ENCODE measurements around the gene TSPAN16.

- TF ChIP-seq, protein P1, sequence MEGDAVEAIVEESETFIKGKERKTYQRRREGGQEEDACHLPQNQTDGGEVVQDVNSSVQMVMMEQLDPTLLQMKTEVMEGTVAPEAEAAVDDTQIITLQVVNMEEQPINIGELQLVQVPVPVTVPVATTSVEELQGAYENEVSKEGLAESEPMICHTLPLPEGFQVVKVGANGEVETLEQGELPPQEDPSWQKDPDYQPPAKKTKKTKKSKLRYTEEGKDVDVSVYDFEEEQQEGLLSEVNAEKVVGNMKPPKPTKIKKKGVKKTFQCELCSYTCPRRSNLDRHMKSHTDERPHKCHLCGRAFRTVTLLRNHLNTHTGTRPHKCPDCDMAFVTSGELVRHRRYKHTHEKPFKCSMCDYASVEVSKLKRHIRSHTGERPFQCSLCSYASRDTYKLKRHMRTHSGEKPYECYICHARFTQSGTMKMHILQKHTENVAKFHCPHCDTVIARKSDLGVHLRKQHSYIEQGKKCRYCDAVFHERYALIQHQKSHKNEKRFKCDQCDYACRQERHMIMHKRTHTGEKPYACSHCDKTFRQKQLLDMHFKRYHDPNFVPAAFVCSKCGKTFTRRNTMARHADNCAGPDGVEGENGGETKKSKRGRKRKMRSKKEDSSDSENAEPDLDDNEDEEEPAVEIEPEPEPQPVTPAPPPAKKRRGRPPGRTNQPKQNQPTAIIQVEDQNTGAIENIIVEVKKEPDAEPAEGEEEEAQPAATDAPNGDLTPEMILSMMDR (IDR thresholded peaks at IDR 0.05; ENCODE audit: borderline replicate concordance, extremely low read depth, low read length, poor library complexity, severe bottlenecking) = no peak
- no peak for TF ChIP-seq EZH2 (IDR thresholded peaks at IDR 0.05; ENCODE audit: borderline replicate concordance, low read depth, low read length, severe bottlenecking)
Observed at GRCh38 chr19:11247391-11247790, 48.6 kb upstream of the TSPAN16 start.

All from DND-41 (cell line).